Neutrophil (primary cell): ENCODE results near the gene SEMA3B.

ENCODE experiments used
- H3K27ac ChIP-seq: fragments of 200-600 bp; sonication (generic); 2 replicates; pipeline ENCODE4 v1.5.1; 2016; ENCODE audit warnings: mild to moderate bottlenecking, moderate library complexity
- H3K27me3 ChIP-seq: fragments of 200-600 bp; sonication (generic); 2 replicates; pipeline ENCODE4 v1.6.0; 2016; ENCODE audit warnings: mild to moderate bottlenecking
- H3K36me3 ChIP-seq: fragments of 200-600 bp; sonication (generic); 2 replicates; pipeline ENCODE4 v1.5.1; 2017
- H3K4me1 ChIP-seq, 2 experiments: fragments of 200-600 bp in 1 of 2; sonication (generic) in 1 of 2; 1 replicate in 1 of 2; 2 replicates in 1 of 2; pipeline versions ENCODE4 v1.5.1 to v1.6.1; 2013 to 2016; ENCODE audit warnings: low read depth in 1 of 2, low read length in 1 of 2, mild to moderate bottlenecking in 1 of 2, moderate library complexity in 1 of 2; ENCODE audit not compliant: control insufficient read depth in 1 of 2, insufficient read depth in 1 of 2
- H3K4me3 ChIP-seq, 2 experiments: fragments of 200-600 bp in 1 of 2; sonication (generic) in 1 of 2; 1 replicate in 1 of 2; 2 replicates in 1 of 2; pipeline ENCODE4 v1.5.1; 2013 to 2016; ENCODE audit warnings: low read depth in 1 of 2, low read length in 1 of 2, mild to moderate bottlenecking in 1 of 2, moderate library complexity in 1 of 2
- H3K9me3 ChIP-seq: fragments of 200-600 bp; sonication (generic); 2 replicates; pipeline ENCODE4 v1.5.1; 2016
- TF ChIP-seq, protein P1 (sequence below): fragments of 200-600 bp; sonication (generic); IDR thresholded peaks from 2 replicates; pipeline ENCODE4 v1.5.1; 2016; ENCODE audit warnings: antibody characterized with exemption

Gene SEMA3B

GRCh38 chr3:50325113-50325480 lies 56.1 kb downstream of the SEMA3B start:
- H3K9me3 ChIP-seq, result no peaks in the 10 kb centered on the region
- peaks cover 17% of the 10 kb centered on the region for H3K36me3 ChIP-seq
- TF ChIP-seq, protein P1, sequence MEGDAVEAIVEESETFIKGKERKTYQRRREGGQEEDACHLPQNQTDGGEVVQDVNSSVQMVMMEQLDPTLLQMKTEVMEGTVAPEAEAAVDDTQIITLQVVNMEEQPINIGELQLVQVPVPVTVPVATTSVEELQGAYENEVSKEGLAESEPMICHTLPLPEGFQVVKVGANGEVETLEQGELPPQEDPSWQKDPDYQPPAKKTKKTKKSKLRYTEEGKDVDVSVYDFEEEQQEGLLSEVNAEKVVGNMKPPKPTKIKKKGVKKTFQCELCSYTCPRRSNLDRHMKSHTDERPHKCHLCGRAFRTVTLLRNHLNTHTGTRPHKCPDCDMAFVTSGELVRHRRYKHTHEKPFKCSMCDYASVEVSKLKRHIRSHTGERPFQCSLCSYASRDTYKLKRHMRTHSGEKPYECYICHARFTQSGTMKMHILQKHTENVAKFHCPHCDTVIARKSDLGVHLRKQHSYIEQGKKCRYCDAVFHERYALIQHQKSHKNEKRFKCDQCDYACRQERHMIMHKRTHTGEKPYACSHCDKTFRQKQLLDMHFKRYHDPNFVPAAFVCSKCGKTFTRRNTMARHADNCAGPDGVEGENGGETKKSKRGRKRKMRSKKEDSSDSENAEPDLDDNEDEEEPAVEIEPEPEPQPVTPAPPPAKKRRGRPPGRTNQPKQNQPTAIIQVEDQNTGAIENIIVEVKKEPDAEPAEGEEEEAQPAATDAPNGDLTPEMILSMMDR, result no peak
- peak overlapping the region; percentile 95 for H3K27ac ChIP-seq
- H3K4me1 ChIP-seq, result peaks cover 75 to 80% of the 10 kb centered on the region in 2 experiments
- H3K4me3 ChIP-seq, result no peak overlapping the region
- H3K27me3 ChIP-seq, result no peaks in the 10 kb centered on the region

GRCh38 chr3:50325497-50326181 lies 56.7 kb downstream of the SEMA3B start:
- Histone ChIP-seq H3K27ac (peak overlapping the region; percentile 95), H3K36me3 (peaks cover 22% of the 10 kb centered on the region), H3K4me3 (no peak overlapping the region), H3K9me3 (no peaks in the 10 kb centered on the region), H3K27me3 (no peaks in the 10 kb centered on the region), H3K4me1 (peaks cover 69 to 75% of the 10 kb centered on the region in 2 experiments)
- TF ChIP-seq, protein P1, result no peak

- Histone ChIP-seq H3K27me3 (no peaks in the 10 kb centered on the region), H3K9me3 (no peaks in the 10 kb centered on the region), H3K36me3 (peaks cover 27% of the 10 kb centered on the region), H3K4me3 (no peak overlapping the region), H3K27ac (peak overlapping the region; percentile 95), H3K4me1 (peaks cover 67 to 70% of the 10 kb centered on the region in 2 experiments)
- TF ChIP-seq, protein P1, result no peak
Observed at GRCh38 chr3:50326182-50326541, 57.2 kb downstream of the SEMA3B start.

DNA sequence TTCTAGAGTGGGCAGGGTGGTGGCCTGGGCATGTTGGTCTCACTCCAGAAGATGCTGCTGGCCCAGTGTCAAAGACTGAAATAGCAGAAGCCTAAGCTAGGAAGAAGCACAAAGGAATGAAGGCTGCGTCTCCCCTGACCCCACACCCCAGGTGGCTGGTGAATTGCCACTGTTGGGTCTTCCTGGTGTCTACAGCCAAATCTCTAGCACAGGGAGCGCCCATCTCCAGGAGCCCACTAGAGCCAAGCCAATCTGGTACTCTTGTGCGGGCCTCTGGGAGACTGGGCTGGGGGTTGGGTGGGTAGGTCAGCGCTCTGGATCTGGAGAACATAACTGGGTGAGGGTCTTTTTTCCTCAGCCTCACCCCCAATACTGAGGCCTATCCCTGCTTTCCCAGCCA lies 58.2 kb downstream of the SEMA3B start:
- peaks cover 61 to 62% of the 10 kb centered on the region in 2 experiments for H3K4me1 ChIP-seq
- TF ChIP-seq, protein P1, result no peak

More for the DNA sequence above, 58.2 kb downstream of the SEMA3B start:
- peaks cover 37% of the 10 kb centered on the region for H3K36me3 ChIP-seq
- H3K27me3 ChIP-seq, result no peaks in the 10 kb centered on the region
- peak overlapping the region; percentile 79 to 87 for H3K4me3 ChIP-seq
- H3K9me3 ChIP-seq, result no peaks in the 10 kb centered on the region
- peak overlapping the region; percentile 86 for H3K27ac ChIP-seq
